Heart left ventricle (tissue), 13 donors: ENCODE data around the gene STARD3NL.

Experiments used
- CTCF ChIP-seq, 12 donors: fragments of 200-600 bp; sonication (generic) in 4 of 12; IDR thresholded peaks; one replicate each; pipeline versions ENCODE4 v1.5.0 to v1.8.0; 2018 to 2022; ENCODE audit warnings: antibody characterized with exemption in 12 of 12, mild to moderate bottlenecking in 5 of 12
- POLR2A ChIP-seq, 2 donors: fragments of 450-650 bp; IDR thresholded peaks; one replicate each; pipeline ENCODE4 v1.6.1; 2017; ENCODE audit warnings: antibody characterized with exemption in 2 of 2, mild to moderate bottlenecking in 2 of 2, moderate library complexity in 2 of 2
- donor health status: ischemic (EF 13 %, LVEDD 7.1; RV severe dilation, severe dysfunction).
- donor health status: DM: no; HTN: yes; CAD: no.
- donor health status: DM: no; HTN: no; CAD: no.
- donor health status: ischemic (EF 25% LVEDD 6.9; RV normal size, moderate dysfunction).
- donor health status: ischemic (EF 25% LVEDD 5.7; RV mildly dilated, moderate dysfunction).
- donor health status: ischemic (EF 35%, LVEDD 5.7; RV mildly dilated, moderate dysfunction).
- donor health status: nonischemic (EF 11% LVEDD 7.7; RV severe dilation, severe dysfunction).
- donor health status: DM: yes; HTN: yes; CAD: no.
- donor health status: PGD.
- donor health status: ischemic (EF 29% LVEDD 5.4; RV normal size, mild dysfunction).
- donor health status: nonischemic (EF 23%, LVEDD 6.1; RV moderate dilation, normal function).

DNA sequence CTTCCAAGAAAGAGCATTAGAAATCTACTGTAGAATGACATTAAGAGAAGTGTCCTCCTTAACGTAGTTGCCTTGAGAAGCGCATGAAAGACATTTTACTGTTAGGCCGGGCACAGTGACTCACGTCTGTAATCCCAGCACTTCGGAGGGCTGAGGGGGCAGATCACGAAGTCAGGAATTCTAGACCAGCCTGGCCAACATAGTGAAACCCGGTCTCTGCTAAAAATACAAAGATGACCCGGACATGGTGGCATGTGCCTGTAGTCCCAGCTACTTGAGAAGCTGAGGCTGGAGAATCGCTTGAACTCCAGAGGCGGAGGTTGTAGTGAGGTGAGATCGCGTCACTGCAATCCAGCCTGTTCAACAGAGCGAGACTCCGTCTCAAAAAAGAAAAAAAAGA is 66.5 kb downstream of the STARD3NL start:
- TF ChIP-seq CTCF (IDR thresholded peaks at IDR 0.05) (no peak), POLR2A (IDR thresholded peaks at IDR 0.05) (no peak)
